ENCODE results near the gene PDZD7.

The PDZD7 gene

DNA sequence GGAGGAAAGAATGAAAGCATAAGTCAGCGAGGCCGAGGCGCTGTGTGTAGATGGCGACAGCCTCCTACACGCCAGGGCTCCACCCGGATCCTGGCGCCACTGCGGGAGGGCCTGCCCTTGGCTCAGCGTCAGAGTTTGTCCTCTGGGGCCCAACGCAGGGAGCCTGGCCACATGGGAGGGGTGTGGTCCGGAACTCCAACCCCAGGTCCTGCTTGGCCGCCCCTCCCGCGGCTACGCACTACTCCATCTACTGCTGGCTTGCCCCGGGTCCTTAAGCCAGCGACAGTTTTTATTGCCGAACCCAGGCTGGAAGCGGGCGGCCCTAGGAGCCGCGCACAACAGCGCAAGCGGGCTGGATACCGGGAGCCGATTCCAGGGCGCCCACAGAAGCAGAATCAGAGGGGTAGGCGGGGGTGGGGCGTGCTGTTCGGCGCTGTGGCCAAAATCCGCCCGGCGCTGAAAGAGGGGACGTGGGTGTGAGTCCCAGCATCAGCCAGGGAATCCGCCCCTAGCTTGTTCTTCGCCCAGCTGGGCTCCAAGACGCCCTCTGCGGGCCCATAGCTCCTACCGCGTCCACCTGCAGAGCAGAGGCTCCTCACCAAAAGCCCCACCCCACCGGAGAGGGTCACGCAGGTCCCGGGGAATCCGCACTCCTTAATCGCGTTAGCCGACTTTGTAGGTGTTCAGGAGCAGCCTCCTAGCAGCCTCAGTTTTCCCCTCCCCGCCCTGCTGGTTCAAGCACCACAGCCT, 35.4 kb upstream of the PDZD7 start:
- Mint-ChIP-seq H3K27me3 (peaks cover 31 to 55% of the 10 kb centered on the region in 2 donors), H3K4me3 (peak overlapping the region; percentile 86 to 90), H3K36me3 (ENCODE audit: insufficient read depth) (no peaks in the 10 kb centered on the region), H3K27ac (no peak overlapping the region), H3K4me1 (ENCODE audit: low read depth in 2 of 2) (peaks cover 7 to 20% of the 10 kb centered on the region in 2 donors), H3K9me3 (no peaks in the 10 kb centered on the region)
- ATAC-seq (replicated peaks) (peak; percentile 57), DNase-seq (peak in 1 of 3 experiments; percentile 34)

DNA sequence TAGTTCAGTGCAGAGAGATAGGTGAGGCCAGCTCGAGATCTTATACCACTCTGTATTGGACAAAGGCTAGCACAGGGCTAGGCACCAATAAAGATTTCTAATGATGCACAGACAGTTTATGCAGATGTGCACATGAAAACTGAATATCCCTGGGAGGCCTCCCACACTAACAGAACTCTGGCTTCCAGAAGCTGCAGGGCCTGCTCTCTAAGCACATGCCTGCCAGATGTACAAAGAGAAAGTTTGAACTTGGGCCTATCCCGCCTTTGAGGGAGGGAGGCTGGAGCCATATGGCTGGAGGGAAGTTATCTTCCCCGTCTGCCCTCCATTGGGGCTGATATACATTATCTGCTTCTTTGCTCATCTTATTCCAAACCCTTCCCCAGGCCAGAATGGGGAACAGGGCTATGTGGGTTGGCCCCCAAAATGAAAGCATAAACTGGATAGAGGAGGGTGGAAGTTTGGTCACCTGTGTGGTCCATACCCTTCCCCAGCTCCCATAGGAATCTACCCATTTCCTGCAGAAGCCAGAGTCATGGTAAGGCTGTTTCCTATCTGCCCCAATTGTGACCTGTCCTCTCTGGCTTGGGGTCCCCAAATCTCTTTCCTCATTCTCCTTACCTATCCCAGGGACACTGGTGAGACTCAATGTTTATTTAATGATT, 34.7 kb upstream of the PDZD7 start:
- peaks cover 30 to 48% of the 10 kb centered on the region in 2 donors for H3K27me3 Mint-ChIP-seq
- no peak for ATAC-seq (replicated peaks)
- H3K36me3 Mint-ChIP-seq (ENCODE audit: insufficient read depth): peaks cover 3% of the 10 kb centered on the region
- H3K27ac Mint-ChIP-seq: no peak overlapping the region
- H3K4me3 Mint-ChIP-seq: peak overlapping the region; percentile 86 to 90
- peaks cover 8 to 21% of the 10 kb centered on the region in 2 donors for H3K4me1 Mint-ChIP-seq (ENCODE audit: low read depth in 2 of 2)
- H3K9me3 Mint-ChIP-seq: no peaks in the 10 kb centered on the region
- no peak for DNase-seq

DNA sequence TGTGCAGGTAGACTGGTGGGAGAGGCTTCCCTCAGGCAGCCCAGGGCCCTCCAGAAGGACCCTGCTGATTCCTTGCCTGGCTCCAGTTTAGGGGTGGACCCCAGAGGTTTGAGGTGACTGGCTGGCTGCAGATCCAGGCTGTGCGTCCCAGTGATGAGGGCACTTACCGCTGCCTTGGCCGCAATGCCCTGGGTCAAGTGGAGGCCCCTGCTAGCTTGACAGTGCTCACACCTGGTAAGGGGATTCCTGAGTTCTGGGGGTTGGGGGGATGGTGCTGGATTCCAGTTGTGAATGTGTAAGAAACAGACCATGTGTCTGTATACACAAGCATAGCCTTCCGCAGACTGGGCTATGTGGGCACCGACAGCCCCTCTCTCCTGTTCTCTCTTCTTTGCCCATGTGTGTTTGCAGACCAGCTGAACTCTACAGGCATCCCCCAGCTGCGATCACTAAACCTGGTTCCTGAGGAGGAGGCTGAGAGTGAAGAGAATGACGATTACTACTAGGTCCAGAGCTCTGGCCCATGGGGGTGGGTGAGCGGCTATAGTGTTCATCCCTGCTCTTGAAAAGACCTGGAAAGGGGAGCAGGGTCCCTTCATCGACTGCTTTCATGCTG, 33.6 kb upstream of the PDZD7 start:
- Mint-ChIP-seq H3K27ac (no peak overlapping the region), H3K4me3 (no peak overlapping the region), H3K9me3 (no peaks in the 10 kb centered on the region), H3K4me1 (ENCODE audit: low read depth in 2 of 2) (peaks cover 17 to 31% of the 10 kb centered on the region in 2 donors), H3K36me3 (ENCODE audit: insufficient read depth) (peaks cover 11% of the 10 kb centered on the region), H3K27me3 (peaks cover 30 to 46% of the 10 kb centered on the region in 2 donors)
- no peak for ATAC-seq (replicated peaks)
- no peak for DNase-seq

DNA sequence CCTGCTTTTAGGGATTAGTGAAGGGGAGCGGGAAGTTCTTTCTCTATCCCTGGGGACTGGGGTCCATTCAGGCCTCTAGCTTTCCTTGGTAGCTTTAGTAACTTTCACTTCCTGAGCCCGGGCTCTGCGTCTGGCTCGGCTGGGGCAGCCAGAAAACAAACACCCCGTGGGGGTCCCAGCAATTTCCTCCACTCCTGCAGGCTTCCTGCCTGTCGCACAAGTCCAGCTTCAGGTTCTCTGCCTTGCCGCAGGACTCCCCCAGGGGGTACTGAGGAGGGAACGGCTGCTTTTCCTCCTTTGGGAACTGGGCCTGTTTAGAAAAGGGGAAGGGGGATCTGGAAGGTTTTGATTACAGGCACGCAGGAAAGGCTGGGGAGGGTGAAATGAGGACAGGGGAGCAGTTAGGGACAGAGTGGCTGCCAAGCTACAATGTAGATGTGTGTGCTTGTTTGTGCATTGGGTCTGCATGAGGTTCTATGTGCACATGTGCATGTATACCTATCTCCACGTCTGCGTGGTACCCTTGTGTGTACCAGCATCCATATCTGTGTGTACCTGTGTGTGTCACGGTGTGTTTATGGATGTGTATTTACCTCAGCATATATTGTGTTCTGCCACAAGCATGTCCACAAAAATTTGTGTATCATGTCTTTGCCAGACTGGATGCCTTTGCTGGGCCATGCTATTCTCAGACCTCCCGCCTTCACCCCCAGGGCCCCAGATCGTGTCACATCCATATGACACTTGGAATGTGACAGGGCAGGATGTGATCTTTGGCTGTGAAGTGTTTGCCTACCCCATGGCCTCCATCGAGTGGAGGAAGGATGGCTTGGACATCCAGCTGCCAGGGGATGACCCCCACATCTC, 32.9 kb upstream of the PDZD7 start:
- ATAC-seq (replicated peaks): no peak
- H3K27me3 Mint-ChIP-seq: peaks cover 30 to 46% of the 10 kb centered on the region in 2 donors

DNA sequence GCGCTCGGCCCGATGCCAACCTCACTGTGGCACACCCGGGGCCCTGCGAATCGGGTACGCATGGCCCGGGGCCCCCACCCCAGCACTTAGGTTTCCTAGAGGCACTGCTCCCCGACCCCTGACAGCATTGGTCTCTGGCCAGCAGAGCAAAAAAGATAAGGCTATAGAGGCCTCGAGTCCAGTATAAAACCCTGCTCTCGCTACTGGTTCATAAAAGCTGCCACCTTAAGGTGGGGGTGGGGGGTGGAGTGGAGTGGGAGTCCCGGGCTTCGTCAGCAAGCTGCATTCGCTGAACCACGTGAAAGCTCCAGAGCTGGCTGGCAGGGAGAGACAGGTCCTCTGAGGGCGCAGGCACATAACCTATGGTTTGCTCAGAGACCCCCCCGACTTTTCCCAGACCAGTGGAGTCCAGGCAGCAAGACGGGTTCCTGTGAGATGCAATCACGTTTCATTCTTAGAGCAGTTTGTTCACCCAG, 32.2 kb upstream of the PDZD7 start:
- no peak for DNase-seq
- Mint-ChIP-seq H3K27me3 (peaks cover 30 to 46% of the 10 kb centered on the region in 2 donors), H3K4me1 (ENCODE audit: low read depth in 2 of 2) (peaks cover 17 to 32% of the 10 kb centered on the region in 2 donors), H3K36me3 (ENCODE audit: insufficient read depth) (peaks cover 11% of the 10 kb centered on the region), H3K4me3 (peak overlapping the region; percentile 15 to 94), H3K27ac (no peak overlapping the region), H3K9me3 (no peaks in the 10 kb centered on the region)
- ATAC-seq (replicated peaks): no peak

More for the DNA sequence above, 32.9 kb upstream of the PDZD7 start:
- Mint-ChIP-seq H3K27ac (no peak overlapping the region), H3K36me3 (ENCODE audit: insufficient read depth) (peaks cover 11% of the 10 kb centered on the region), H3K9me3 (no peaks in the 10 kb centered on the region), H3K4me3 (peak overlapping the region in 1 of 2 donors; percentile 15), H3K4me1 (ENCODE audit: low read depth in 2 of 2) (peaks cover 17 to 32% of the 10 kb centered on the region in 2 donors)
- no peak for DNase-seq

DNA sequence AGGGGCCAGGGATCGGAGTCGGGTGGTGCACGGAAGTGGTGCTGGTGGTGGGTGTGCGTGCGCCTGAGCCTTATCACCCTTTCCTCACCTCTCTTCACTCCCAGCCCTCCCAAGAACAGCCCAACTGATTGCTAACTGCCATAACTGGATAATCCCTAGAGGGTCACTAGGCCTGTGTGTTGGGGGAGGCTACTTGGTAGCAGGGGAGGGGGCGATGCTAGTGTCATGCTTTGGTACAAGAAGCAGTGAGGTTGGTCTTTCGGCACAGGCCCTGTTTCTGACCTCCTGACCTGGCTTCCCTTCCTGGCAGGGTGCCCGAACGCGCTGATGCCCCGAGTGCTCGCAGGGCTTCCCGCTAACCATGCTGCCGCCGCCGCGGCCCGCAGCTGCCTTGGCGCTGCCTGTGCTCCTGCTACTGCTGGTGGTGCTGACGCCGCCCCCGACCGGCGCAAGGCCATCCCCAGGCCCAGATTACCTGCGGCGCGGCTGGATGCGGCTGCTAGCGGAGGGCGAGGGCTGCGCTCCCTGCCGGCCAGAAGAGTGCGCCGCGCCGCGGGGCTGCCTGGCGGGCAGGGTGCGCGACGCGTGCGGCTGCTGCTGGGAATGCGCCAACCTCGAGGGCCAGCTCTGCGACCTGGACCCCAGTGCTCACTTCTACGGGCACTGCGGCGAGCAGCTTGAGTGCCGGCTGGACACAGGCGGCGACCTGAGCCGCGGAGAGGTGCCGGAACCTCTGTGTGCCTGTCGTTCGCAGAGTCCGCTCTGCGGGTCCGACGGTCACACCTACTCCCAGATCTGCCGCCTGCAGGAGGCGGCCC, 31.5 kb upstream of the PDZD7 start:
- DNase-seq: peak in 2 of 3 experiments; percentile 33 to 43
- no peaks in the 10 kb centered on the region for H3K9me3 Mint-ChIP-seq
- ATAC-seq (replicated peaks): peak; percentile 29
- peaks cover 11% of the 10 kb centered on the region for H3K36me3 Mint-ChIP-seq (ENCODE audit: insufficient read depth)
- H3K4me3 Mint-ChIP-seq: peak overlapping the region; percentile 94
- H3K27ac Mint-ChIP-seq: no peak overlapping the region
- peaks cover 17 to 32% of the 10 kb centered on the region in 2 donors for H3K4me1 Mint-ChIP-seq (ENCODE audit: low read depth in 2 of 2)
- peaks cover 30 to 42% of the 10 kb centered on the region in 2 donors for H3K27me3 Mint-ChIP-seq

DNA sequence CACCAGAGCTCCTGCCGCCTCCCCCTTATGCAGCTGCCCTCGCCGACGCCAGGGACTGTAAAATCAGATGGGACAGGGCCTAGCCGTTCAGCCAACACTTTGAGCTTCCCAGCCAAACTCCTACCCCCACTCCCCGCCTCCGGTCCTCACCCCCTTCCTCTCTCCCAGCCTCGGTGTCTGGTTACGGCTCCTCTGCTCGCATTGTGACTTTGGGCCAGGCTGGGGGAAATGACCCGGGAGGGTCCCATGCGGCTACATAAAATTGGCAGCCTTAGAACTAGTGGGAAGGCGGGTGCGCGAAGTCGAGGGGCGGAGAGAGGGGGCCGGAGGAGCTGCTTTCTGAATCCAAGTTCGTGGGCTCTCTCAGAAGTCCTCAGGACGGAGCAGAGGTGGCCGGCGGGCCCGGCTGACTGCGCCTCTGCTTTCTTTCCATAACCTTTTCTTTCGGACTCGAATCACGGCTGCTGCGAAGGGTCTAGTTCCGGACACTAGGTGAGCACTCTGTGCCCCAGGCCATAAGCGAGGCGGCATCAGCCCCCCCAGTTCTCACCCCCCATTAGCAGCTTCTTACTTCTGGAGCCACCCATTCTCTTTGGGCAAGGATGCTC, 30.8 kb upstream of the PDZD7 start, which contains the start of gene KAZALD1:
TSS of gene KAZALD1 (plus strand) at position 366 of the 608 bp plus-strand sequence. CDS start 604 bp downstream, outside the sequence.
- ATAC-seq (replicated peaks) (no peak), DNase-seq (no peak)
- H3K27me3 Mint-ChIP-seq: peaks cover 30 to 35% of the 10 kb centered on the region in 2 donors
- H3K4me1 Mint-ChIP-seq (ENCODE audit: low read depth in 2 of 2): peaks cover 17 to 28% of the 10 kb centered on the region in 2 donors
- peak within 1 kb of the TSS; percentile 85 to 95 for H3K27ac Mint-ChIP-seq
- H3K36me3 Mint-ChIP-seq (ENCODE audit: insufficient read depth): peaks cover 11% of the 10 kb centered on the region
- no peaks in the 10 kb centered on the region for H3K9me3 Mint-ChIP-seq
- peak within 1 kb of the TSS; percentile 94 for H3K4me3 Mint-ChIP-seq

DNA sequence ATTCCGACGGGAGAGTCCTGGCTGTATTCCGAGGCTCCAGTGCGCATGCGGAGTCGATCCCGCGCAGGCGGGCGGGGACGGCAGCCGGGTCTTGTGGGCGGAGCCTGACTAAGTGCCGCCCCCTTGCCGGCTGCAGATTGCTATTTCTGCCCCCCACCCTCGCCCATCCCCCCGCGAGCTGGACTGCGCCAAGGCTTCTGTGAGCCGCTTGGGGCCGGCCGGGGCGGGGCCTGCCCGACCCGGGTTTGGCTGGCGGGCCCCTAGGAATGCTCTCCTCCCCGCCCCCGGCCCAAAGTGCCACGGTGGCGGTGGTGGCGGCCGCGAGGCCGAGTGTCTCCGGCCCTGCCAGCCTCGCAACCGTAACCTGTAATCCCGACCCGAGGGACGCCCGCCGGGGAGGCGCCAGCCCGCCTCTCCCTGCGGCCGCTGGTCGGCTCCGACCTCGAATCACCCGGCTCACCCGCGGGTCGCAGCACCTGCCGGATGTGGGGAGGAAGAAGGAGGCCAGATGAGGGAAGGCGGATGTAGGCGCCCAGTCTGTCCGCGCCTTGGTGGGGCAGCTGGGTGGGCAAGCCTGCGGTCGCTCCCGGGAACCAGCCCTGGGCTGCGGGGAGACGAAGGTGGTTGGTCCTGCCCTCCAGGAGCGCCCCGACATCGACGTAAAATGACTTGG, 30.2 kb upstream of the PDZD7 start:
- peak; percentile 35 to 85 (median 47) for DNase-seq

DNA sequence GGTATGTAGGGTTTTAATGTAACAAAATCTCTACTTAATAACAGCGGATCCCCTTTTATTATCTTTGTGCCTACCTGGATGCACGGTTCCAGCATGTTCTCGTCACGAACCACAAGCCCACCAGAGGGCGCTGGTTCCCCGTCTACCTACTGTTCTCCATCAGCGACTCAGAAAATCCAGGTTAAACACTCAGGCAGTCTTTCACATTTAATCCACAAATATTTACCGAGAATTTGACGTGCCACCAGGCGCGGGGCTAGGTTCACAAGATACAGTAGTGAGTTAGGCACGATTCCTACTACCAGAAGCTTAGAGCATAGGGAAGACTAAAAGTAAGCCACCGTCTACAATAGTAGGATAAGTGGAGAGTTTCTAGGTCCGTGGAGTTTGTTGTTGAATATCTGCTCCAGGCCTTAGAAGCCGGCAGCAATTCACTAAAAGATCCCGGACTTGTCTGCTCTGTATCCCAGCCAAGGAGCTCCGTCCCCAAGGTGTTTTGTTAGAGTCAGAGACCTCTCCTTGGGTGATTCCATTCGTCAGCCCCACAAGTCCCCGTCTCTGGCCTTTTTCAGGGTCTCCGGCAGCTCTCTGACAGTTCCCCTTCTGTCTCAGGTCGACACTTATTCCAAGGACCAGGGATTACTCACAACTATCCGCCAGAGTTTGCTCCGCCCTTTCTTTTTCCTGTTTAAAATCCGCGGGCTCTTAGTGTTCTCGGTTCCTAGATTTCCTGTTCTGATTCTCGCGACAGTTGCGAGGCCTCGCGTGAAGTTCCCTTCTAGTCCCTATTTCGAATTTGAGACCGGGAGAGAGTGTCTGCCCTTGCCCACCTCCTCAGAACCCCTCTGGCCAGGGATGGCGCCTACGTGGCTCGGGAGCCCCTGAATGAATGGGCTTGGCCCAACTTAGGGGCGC, 29.4 kb upstream of the PDZD7 start:
- no peaks in the 10 kb centered on the region for H3K9me3 Mint-ChIP-seq
- H3K4me3 Mint-ChIP-seq: peak overlapping the region; percentile 94
- H3K27me3 Mint-ChIP-seq: peaks cover 18 to 21% of the 10 kb centered on the region in 2 donors
- DNase-seq (peak; percentile 89 to 94 (median 90)), ATAC-seq (replicated peaks) (peak; percentile 71)
- H3K36me3 Mint-ChIP-seq (ENCODE audit: insufficient read depth): peaks cover 11% of the 10 kb centered on the region
- H3K27ac Mint-ChIP-seq: peak overlapping the region; percentile 85 to 95
- H3K4me1 Mint-ChIP-seq (ENCODE audit: low read depth in 2 of 2): peaks cover 17 to 23% of the 10 kb centered on the region in 2 donors

More for the DNA sequence above, 30.2 kb upstream of the PDZD7 start:
- Mint-ChIP-seq H3K36me3 (ENCODE audit: insufficient read depth) (peaks cover 11% of the 10 kb centered on the region), H3K9me3 (no peaks in the 10 kb centered on the region), H3K4me3 (peak overlapping the region; percentile 94), H3K4me1 (ENCODE audit: low read depth in 2 of 2) (peaks cover 17 to 25% of the 10 kb centered on the region in 2 donors), H3K27me3 (peaks cover 25 to 29% of the 10 kb centered on the region in 2 donors), H3K27ac (peak overlapping the region; percentile 85 to 95)
- ATAC-seq (replicated peaks): peak; percentile 69

DNA sequence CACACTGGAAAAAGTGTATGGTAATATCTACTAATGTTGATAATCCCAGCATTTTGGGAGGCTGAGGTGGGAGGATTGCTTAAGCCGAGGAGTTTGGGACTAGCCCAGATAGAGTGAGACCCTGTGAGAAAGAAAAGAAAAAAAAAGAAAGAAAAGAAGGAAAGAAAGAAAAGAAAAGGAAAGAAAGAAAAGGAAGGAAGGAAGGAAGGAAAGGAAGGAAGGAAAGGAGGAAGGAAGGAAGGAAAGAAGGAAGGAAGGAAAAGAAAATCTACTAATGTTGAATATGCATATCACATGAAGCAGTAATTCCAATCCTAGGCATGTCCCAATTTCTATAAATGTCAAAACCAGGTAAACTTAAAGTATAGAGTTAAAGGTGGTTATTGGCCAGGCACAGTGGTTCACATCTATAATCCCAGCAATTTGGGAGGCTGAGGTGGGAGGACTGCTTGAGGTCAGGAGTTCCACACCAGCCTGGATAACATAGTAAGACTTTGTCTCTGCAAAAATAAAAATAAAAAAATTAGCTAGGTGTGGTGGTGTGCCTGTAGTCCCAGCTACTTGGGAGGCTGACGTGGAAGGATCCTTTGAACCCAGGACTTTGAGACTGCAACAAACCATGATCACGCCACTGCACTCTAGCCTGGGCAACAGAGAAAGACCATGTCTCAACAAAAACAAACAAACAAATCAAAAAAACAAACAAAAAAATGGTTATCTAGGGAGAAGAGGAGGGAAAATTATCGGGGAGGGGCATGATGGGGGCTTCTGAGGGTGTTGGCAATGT, 25.6 kb upstream of the PDZD7 start:
- ATAC-seq (replicated peaks) (no peak), DNase-seq (no peak)
- Mint-ChIP-seq H3K9me3 (no peaks in the 10 kb centered on the region), H3K4me3 (no peak overlapping the region), H3K36me3 (ENCODE audit: insufficient read depth) (peaks cover 11% of the 10 kb centered on the region), H3K27me3 (peaks cover 0 to under 1% of the 10 kb centered on the region in 2 donors), H3K27ac (peak overlapping the region in 1 of 2 donors; percentile 3), H3K4me1 (ENCODE audit: low read depth in 2 of 2) (peaks cover 10 to 14% of the 10 kb centered on the region in 2 donors)
